Hepatocyte (in vitro differentiated cells): ENCODE results near the gene SMAD3. TPM values are rescaled to one million over a fixed set of nuclear protein-coding genes. Genes with fewer than 3 reads are reported as not detected.
A peak's percentile ranks its signal among the peaks of the same experiment; 100 is the strongest.

ENCODE experiments used
- DNase-seq: peaks from one replicate; pipeline ENCODE4 v3.0.0-alpha.2; 2016; ENCODE audit warnings: low spot score
- H2AFZ ChIP-seq: fragments of 200-600 bp; sonication (generic); 2 replicates; pipeline ENCODE4 v1.6.0; 2016; ENCODE audit warnings: antibody characterized with exemption, mild to moderate bottlenecking
- H3K27ac ChIP-seq: fragments of 200-600 bp; sonication (generic); 2 replicates; pipeline ENCODE4 v1.5.1; 2016; ENCODE audit warnings: mild to moderate bottlenecking
- H3K27me3 ChIP-seq: fragments of 200-600 bp; sonication (generic); 2 replicates; pipeline ENCODE4 v1.6.1; 2016
- H3K36me3 ChIP-seq: fragments of 200-600 bp; sonication (generic); replicated peaks from 2 replicates; pipeline ENCODE4 v1.5.1; 2016; ENCODE audit warnings: low read depth; ENCODE audit not compliant: insufficient read depth
- H3K4me1 ChIP-seq: fragments of 200-600 bp; sonication (generic); 2 replicates; pipeline ENCODE4 v1.5.1; 2016; ENCODE audit warnings: mild to moderate bottlenecking, moderate library complexity; ENCODE audit not compliant: insufficient read depth
- H3K4me2 ChIP-seq: fragments of 200-600 bp; sonication (generic); 2 replicates; pipeline ENCODE4 v1.6.0; 2016
- H3K4me3 ChIP-seq: fragments of 200-600 bp; sonication (generic); 2 replicates; pipeline ENCODE4 v1.5.1; 2016; ENCODE audit warnings: mild to moderate bottlenecking
- H3K79me2 ChIP-seq: fragments of 200-600 bp; sonication (generic); 2 replicates; pipeline ENCODE4 v1.6.0; 2017; ENCODE audit warnings: mild to moderate bottlenecking
- H3K9me2 ChIP-seq: fragments of 200-600 bp; sonication (generic); replicated peaks from 2 replicates; pipeline ENCODE4 v1.6.0; 2017; ENCODE audit warnings: mild to moderate bottlenecking; ENCODE audit not compliant: insufficient read depth
- H3K9me3 ChIP-seq: fragments of 200-600 bp; sonication (generic); 2 replicates; pipeline ENCODE4 v1.5.1; 2016; ENCODE audit warnings: low read depth, mild to moderate bottlenecking
- H4K20me1 ChIP-seq: fragments of 200-600 bp; sonication (generic); 2 replicates; pipeline ENCODE4 v1.6.0; 2016; ENCODE audit warnings: mild to moderate bottlenecking; ENCODE audit not compliant: insufficient read depth, poor library complexity, severe bottlenecking
- CTCF ChIP-seq: fragments of 200-600 bp; sonication (generic); IDR thresholded peaks from 2 replicates; pipeline ENCODE4 v1.5.1; 2016; ENCODE audit warnings: antibody characterized with exemption, mild to moderate bottlenecking; ENCODE audit not compliant: poor library complexity
- EZH2 ChIP-seq: fragments of 200-600 bp; sonication (generic); IDR thresholded peaks from 2 replicates; pipeline ENCODE4 v1.6.1; 2016; ENCODE audit warnings: antibody characterized with exemption, mild to moderate bottlenecking, borderline replicate concordance
- EZH2phosphoT487 ChIP-seq: fragments of 200-600 bp; sonication (generic); IDR thresholded peaks from one replicate; pipeline ENCODE4 v1.6.1; 2018; ENCODE audit warnings: antibody characterized with exemption, mild to moderate bottlenecking, low read depth, moderate library complexity; ENCODE audit not compliant: unreplicated experiment, severe bottlenecking
- WGBS: methylation state at CpG from one replicate; pipeline ENCODE4 v1.1.6; 2016; ENCODE audit warnings: low lambda C conversion rate; ENCODE audit errors: missing lambda C conversion rate; 5-methylcytosine and 5-hydroxymethylcytosine counted together
- polyA plus RNA-seq: library from polyadenylated mRNA; unstranded; fragments of >200 nt; fragmentation: Nextera tagmentation; extraction: Ambion mirVana; gene quantifications from 2 replicates; pipeline ENCODE4 v1.2.1, GENCODE V29; 2016
- total RNA-seq: library from RNA; depleted of rRNA; stranded (reverse); fragments of >200 nt; gene quantifications from 2 replicates; pipeline ENCODE4 v1.2.3, GENCODE V29; 2014

The SMAD3 gene
- total and polyA plus RNA-seq, 2 experiments from 2014 or later, result 24.7 to 32.2 TPM

GRCh38 chr15:67096546-67097294 lies 31.3 kb downstream of the SMAD3 start:
- H3K9me3 ChIP-seq, result no peaks in the 10 kb centered on the region
- H3K4me1 ChIP-seq, result peaks cover 30% of the 10 kb centered on the region
- TF ChIP-seq CTCF (no peak), EZH2phosphoT487 (no peak), EZH2 (no peak)
- no peak overlapping the region for H2AFZ ChIP-seq
- no peaks in the 10 kb centered on the region for H3K27me3 ChIP-seq
- H3K79me2 ChIP-seq, result peaks cover 96% of the 10 kb centered on the region
- no peak for DNase-seq
- peaks cover 52% of the 10 kb centered on the region for H4K20me1 ChIP-seq
- no peak overlapping the region for H3K4me2 ChIP-seq
- H3K9me2 ChIP-seq, result no peaks in the 10 kb centered on the region
- H3K4me3 ChIP-seq, result no peak overlapping the region
- no peak overlapping the region for H3K27ac ChIP-seq
- 87% methylated on average over 2 of the region's 2 CpGs for WGBS
- no peaks in the 10 kb centered on the region for H3K36me3 ChIP-seq

- H3K79me2 ChIP-seq, result peaks cover 96% of the 10 kb centered on the region
- WGBS, result 94% methylated on average over 4 of the region's 4 CpGs
- peak overlapping the region; percentile 83 for H3K27ac ChIP-seq
- peak overlapping the region; percentile 64 for H3K4me2 ChIP-seq
- H2AFZ ChIP-seq, result no peak overlapping the region
- H3K4me1 ChIP-seq, result peaks cover 25% of the 10 kb centered on the region
- H4K20me1 ChIP-seq, result peaks cover 49% of the 10 kb centered on the region
- no peak for DNase-seq
- H3K9me2 ChIP-seq, result no peaks in the 10 kb centered on the region
- no peaks in the 10 kb centered on the region for H3K27me3 ChIP-seq
- H3K9me3 ChIP-seq, result no peaks in the 10 kb centered on the region
- H3K4me3 ChIP-seq, result no peak overlapping the region
- no peak for TF ChIP-seq EZH2phosphoT487
- no peak for TF ChIP-seq CTCF
- no peak for TF ChIP-seq EZH2
- no peaks in the 10 kb centered on the region for H3K36me3 ChIP-seq
Measured at GRCh38 chr15:67097424-67097823, 32.0 kb downstream of the SMAD3 start.

GRCh38 chr15:67097930-67098740 lies 32.7 kb downstream of the SMAD3 start:
- Histone ChIP-seq H3K27ac (peak overlapping the region; percentile 83), H2AFZ (no peak overlapping the region), H3K79me2 (peaks cover 96% of the 10 kb centered on the region), H3K9me3 (no peaks in the 10 kb centered on the region), H4K20me1 (peaks cover 47% of the 10 kb centered on the region), H3K4me3 (no peak overlapping the region), H3K27me3 (no peaks in the 10 kb centered on the region), H3K4me2 (peak overlapping the region; percentile 64), H3K9me2 (no peaks in the 10 kb centered on the region), H3K36me3 (no peaks in the 10 kb centered on the region), H3K4me1 (peaks cover 25% of the 10 kb centered on the region)
- TF ChIP-seq CTCF, result no peak
- TF ChIP-seq EZH2phosphoT487, result no peak
- TF ChIP-seq EZH2, result no peak
- no peak for DNase-seq
- WGBS, result 53% methylated on average over 11 of the region's 14 CpGs
